GM13976 (cell line): ENCODE data around the gene DARS1.

Source experiments
- DNase-seq: peaks from one replicate; pipeline ENCODE4 v3.0.0; 2012; ENCODE audit warnings: low spot score
- in situ Hi-C: fragments of 300-500 bp; cut with MboI; formaldehyde crosslinking; loops from one replicate; pipeline ENCODE4 v1.12.0; 2022; ENCODE audit warnings: low sequenced_read_pairs, mixed read lengths, inconsistent platforms; ENCODE audit not compliant: unreplicated experiment
- TF ChIP-seq, protein P1 (sequence below): IDR thresholded peaks from 2 replicates; pipeline ENCODE4 v1.5.1; 2012; ENCODE audit warnings: borderline replicate concordance, mild to moderate bottlenecking; ENCODE audit not compliant: insufficient read depth; ENCODE audit errors: extremely low read depth, missing control alignments, control extremely low read depth

The DARS1 gene

DNA sequence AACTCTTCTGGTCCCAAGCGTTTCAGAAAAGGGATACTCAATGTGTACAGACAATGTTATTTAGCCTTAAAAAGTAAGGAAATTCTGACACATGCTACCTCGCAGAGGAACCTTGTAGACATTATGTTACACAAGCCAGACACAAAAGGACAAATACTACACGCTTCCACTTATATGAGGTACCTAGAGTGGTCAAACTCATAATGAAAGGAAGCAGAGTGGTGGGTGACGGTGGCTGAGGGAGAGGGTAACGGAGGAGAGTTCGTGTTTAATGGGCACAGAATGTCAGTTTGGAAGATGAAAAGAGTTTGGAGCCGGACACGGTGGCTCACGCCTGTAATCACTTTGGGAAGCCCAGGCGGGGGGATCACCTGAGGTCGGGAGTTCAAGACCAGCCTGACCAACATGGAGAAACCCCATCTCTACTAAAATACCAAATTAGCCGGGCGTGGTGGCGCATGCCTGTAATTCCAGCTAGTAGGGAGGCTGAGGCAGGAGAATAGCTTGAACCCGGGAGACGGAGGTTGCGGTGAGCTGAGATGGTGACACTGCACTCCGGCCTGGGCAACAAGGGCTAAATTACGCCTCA is 110.6 kb downstream of the DARS1 start:
- in situ Hi-C loops = no loop called here
- TF ChIP-seq, protein P1, sequence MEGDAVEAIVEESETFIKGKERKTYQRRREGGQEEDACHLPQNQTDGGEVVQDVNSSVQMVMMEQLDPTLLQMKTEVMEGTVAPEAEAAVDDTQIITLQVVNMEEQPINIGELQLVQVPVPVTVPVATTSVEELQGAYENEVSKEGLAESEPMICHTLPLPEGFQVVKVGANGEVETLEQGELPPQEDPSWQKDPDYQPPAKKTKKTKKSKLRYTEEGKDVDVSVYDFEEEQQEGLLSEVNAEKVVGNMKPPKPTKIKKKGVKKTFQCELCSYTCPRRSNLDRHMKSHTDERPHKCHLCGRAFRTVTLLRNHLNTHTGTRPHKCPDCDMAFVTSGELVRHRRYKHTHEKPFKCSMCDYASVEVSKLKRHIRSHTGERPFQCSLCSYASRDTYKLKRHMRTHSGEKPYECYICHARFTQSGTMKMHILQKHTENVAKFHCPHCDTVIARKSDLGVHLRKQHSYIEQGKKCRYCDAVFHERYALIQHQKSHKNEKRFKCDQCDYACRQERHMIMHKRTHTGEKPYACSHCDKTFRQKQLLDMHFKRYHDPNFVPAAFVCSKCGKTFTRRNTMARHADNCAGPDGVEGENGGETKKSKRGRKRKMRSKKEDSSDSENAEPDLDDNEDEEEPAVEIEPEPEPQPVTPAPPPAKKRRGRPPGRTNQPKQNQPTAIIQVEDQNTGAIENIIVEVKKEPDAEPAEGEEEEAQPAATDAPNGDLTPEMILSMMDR = no peak
- DNase-seq = no peak

DNA sequence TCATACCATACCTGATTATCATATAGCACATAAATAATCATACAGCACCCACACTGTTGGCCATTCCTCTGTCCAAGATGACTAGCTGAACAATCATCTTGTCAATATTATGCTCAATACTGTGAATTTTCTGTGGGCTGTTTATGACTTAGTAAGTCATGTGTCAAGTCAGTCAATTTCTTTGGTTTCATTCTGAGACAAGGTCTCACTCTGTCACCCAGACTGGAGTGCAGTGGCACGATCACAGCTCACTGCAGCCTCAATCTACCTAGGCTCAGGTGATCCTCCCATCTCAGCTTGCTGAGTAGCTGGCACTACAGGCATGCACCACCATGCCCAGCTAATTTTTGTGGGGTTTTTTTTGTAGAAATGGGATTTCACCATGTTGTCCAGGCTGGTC is 114.9 kb downstream of the DARS1 start:
- peak; percentile 23 for DNase-seq
- in situ Hi-C loops = no loop called here
- TF ChIP-seq, protein P1 = no peak

DNA sequence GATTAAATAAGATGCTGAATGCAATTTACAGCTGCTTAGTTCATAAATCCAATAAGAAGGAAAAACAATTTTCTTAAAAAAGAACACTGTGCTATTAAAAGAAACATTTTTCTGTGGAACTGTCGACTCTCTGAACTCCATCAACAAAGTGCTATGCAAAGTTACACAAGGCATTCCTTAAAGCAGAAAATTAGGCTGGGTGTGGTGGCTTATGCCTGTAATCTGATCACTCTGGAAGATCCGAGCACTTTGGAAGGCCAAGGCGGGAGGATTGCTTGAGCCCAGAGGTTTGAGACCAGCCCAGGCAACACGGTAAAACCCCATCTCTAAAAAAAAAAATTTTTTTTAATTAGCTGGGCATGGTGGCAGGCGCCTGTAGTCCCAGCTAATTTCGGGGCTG is 122.2 kb downstream of the DARS1 start:
- TF ChIP-seq, protein P1 = no peak
- no peak for DNase-seq
- in situ Hi-C loops = no loop called here

DNA sequence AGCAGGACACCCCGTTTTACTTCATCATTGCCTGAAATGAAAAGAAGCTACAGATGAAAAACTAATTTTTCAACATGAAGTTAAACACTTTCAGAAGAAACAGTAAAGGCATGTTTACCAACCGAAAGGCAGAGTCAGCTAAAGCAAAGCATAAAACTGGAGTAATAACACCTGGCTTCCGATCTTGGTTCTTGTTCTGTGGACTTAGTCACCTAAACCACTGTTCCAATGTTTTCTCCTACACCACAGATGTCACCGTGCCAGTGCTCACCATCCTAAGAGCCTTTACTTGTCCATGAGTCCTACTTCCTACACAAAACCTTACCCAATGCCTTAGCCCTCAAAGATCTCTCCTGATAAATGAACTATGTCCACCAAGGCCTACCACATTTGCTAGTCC is 122.7 kb downstream of the DARS1 start:
- no peak for DNase-seq
- TF ChIP-seq, protein P1 = no peak
- in situ Hi-C loops = no loop called here
